NOMO-1 (cell line): ENCODE data around the gene SLC2A1.

Source experiments
- DNase-seq, 2 experiments: peaks; one replicate each; lab custom pipeline; 2025; ENCODE audit not compliant: unreplicated experiment in 2 of 2; lab: John Stamatoyannopoulos, UW

Gene SLC2A1

DNA sequence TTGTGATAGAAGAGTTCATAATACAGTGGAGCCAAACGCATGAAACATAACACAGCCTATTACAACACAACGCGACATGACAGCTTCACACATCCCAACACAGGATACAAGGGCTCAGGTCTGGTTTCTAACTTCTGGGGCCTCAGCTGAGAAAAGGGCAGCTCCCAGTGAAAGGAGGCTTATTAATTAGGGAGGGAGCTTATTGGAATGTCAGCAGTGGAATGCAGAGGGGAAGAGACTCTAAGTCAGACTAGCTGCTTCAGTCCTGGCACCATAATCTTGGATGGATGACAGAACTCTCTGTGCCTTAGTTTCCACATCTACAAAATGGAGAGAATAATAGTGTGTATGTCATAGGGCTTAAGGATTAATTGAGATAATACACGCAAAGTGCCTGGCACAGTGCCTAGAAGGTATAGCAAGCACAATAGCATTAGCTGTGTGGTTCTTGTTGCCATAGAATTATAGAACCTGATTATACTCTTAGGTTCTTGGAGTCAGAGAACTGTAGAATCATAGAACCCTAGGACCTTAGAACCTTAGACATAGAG is 22.7 kb upstream of the SLC2A1 start:
- DNase-seq, result no peak

DNA sequence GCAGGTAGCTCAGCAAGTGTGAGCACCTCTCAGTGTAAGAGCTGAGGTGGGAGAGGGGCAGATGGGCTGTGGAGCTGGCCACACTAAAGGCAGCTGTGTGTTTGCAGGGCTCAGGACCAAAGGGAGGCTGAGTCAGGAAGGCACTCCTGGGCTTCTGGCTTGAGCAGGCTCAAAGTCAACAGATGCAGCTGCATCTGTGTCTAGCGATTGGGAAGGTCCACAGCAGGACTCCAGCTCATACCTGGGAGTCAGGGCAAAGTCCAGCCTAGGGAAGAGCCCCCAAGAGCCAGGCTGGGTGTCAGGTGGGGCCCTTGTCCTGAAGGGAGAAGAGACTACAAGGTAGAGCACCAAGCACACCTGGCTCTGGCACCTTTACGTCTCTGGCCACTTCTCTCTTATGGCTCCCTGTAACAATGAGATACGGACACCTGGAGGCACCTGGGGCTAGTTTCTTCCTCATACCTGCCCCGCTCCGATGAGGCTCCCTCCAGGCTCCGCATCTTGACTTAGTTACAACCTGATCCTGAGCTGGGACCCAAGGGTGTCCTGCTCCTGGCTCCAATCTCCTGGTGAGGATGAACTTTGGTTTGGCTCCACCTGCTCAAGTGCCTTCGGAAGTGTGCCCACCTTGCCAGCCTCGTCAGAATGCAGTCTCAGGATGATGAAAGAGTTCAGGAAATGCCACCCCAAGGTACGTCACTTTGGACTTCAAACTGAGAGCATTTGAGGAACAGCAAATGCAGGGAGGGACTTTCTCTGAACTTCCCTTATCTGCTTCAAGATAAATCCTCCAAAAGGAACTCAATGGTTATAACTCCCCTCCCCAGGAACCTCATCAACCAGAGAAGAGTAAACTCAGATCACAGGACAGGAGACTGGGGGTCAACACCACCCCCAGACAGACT is 21.5 kb upstream of the SLC2A1 start:
- DNase-seq, result peak; percentile 27 to 88

DNA sequence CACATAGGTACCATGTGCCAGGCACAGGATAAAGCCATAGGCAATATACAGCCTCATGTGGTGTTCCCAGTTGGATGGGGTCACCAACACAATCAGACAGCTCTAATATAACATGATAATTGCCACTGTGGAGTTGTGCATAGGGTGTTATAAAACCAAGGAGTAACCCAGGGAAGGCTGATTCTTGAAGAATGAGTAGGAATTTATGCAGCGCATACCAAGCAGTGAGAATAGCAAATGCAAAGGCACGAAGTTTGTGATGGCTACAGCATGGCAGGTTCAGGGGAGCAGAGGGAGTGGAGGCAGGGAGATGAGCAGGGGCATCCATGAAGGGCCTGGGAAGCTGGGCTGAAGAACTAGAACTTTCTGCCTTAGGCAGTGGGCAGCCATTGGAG is 20.4 kb upstream of the SLC2A1 start:
- DNase-seq, result no peak

DNA sequence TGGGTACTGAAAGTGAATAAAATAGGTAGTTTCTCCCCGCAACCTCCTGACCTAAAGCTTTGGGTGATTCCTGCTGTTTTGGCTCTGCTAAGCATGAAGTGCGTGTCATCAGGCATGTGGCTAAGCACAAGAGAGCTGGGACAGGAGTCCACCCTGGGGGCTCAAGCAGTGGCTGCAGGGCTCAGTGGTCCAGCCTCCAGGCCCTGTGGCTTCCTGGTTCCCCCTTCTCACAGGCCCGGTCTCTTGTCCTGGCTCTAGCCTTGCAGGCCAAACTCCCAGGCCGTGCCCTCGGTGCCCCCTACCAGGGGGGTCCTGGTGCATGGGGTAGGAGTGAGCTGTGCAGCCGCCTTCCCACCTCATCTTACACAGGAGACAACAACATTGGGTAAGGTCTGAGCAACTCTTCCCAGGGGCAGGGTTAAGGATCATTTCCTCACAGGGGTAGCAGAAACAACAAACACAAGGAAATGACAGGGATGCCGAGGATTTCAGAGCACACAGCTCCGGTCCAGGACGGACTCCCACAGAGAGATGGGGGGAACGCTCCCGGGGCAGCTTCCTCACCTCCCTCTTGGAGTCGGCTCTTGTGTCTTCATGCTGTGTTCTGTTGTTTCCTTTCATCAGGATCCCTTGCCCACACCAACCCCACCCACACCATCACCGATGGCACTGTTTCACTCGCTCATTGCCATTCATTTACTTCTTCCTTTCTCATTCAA is 19.8 kb upstream of the SLC2A1 start:
- DNase-seq, result no peak

DNA sequence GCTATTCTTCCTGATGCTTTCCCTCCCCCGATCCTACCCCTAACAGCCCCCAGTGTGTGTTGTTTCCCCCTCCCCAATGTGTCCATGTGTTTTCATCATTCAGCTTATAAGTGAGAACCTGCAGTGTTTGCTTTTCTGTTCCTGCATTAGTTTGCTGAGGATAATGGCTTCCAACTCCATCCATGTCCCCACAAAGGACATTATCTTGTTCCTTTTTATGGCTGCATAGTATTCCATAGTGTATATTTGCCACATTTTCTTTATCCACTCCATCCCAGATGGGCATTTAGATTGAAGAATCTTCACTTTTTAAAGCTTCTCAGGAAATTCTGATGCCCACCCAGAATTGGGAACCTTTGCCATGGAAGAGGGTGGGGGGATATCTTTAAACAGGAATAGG is 19.0 kb upstream of the SLC2A1 start:
- no peak for DNase-seq

DNA sequence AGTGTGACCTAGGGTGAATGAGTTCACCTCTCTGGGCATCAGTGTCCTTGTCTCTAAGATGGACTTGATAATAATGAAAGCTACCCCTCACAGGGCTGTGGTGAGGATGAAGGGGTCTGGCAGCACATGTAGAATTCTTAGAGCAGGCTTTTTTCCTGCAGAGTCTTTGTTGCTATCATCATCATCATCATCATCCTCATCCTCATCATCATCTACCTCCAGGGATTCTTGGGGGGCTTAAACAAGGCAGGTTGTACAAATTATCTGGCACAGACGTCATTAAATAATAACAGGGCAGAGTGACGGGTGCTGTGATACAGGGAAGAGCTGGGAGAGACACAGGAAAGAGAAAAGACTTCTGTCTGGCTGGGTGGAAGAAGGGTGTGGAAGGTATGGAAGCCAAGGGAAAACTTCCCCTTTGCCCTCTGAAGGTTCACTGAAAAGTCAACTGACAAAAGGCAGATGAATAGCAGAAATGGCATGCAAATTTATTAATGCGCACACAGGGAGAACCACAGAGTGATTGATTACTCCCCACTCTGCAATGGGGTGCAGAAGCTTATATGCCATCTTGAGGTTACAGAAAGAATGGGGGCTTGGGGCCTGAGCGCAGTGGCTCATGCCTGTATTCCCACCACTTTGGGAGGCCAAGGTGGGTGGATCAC is 17.0 kb upstream of the SLC2A1 start:
- DNase-seq, result no peak

DNA sequence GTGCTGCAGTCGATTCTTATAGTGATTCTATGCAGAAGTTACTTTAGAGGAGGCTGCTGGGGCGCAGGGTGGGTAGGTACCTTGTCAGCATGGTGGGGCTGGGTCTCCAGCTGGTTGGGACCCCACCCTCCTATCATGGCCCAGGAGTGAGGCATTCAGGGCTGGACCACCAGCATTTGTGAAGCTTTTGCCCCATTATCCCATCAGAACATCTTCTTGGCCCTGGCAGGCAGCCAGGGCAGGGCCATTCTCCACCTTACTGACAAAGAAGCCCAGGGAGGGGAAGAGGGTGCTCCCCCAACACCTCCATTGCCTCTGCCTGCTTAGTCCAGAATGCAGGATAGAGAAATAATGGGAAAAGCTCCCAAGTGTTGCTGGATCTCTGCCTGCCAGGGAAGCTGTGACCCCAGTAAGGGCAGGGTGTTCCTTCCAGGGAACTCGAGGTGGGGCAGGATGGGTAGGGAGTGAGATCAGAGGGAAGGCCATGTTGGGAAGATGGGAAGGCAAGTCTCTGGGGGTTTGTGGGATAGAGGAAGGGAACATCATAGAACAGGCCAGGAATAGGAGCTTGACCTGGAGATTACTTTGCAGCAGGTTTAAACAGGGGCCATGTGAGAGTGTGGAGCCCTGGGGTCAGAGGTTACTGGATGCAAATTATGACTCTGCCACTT is 16.2 kb upstream of the SLC2A1 start:
- DNase-seq, result no peak

DNA sequence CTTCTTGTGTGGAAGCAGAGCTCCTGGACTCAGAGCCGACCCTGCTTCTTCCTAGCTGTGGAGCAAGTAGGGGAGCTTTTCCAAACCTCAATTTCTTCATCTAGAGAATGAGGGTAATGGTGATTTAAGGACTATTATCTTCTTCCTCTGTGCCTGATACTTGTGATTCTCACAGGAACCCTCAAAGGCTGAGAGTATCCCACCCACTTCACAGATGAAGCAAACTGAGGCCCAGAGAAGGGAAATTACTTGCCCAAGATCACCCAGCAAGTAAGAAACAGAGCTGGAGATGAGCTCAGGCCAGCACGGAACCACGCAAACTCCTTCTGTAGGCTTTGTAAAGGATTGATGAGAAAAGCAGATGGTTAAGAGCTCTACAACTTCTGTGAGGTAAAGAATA is 15.1 kb upstream of the SLC2A1 start:
- no peak for DNase-seq

DNA sequence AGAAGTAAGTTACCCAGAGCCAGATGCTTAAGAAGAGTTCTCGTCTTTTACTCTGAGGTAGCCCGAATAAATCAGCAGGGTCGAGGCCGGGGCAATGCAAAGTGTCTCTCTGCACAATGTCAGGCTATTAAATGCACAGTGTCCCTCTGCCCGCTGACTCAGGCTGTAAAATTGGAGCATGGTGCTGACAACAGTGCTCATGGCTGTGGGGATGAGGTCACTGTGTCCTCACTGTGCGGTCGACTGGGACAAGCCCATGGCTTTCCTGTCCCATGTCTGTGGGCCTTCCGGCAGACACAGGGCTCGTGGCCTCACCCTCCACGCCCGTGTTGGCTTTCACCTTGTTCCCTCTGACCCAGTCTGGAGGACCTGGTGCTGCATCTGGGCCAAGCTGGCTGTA is 14.6 kb upstream of the SLC2A1 start:
- no peak for DNase-seq

DNA sequence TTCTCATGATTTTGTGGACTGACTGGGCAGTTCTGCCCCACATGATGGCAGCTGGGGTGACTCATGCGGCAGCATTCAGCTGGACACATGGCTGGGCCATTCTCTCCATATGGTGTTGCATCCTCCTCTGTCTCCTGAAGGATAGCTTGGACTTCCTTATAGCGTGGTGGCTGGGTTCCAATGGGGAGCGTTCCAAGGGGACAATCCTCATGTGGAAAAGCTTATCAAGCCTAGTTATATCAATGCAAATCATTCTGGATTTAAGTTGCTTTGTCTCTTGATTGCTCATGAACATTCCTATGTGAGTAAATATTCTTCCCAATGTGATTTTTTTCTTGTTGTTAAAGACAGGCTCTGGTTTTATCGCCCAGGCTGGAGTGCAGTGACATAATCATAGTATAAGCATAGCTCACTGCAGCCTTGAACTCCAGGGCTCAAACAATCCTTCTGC is 13.2 kb upstream of the SLC2A1 start:
- no peak for DNase-seq

DNA sequence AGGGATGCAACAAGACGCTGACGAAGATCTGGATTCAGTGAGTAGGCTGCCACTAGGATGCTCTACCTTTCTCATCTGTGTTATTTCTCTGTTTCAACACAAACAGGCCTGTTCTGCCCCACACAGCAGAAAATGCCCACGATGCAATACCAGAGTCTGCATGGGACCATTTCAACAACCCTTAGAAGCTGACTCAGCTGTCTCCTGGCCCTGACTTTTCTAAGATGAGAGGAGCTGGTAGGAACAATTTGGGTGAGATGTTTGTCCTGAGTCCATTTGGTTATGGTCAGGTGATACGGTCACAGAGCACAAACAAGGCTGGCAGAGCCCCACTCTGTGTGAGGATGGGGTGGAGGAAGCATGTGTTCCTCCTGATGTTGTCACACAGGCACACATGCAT is 11.5 kb upstream of the SLC2A1 start:
- DNase-seq, result no peak

DNA sequence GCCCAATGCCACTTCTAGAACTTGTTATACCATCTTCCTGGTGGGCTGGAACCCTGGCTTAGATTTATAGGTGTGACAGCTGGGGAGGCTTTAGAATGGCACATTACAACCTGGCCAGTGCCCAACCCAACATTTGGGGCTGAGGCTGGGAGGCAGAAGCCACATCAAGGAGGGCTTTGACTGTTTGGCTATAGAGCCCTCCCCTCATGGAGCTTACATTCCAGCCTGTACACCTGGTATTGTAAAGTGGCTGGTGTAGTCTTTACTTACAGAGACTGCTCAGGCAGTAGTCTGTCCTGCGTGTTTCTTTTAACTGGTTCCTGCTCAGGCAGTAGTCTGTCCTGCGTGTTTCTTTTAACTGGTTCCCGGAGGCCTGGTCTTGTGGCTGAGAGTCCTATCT is 10.0 kb upstream of the SLC2A1 start:
- no peak for DNase-seq

DNA sequence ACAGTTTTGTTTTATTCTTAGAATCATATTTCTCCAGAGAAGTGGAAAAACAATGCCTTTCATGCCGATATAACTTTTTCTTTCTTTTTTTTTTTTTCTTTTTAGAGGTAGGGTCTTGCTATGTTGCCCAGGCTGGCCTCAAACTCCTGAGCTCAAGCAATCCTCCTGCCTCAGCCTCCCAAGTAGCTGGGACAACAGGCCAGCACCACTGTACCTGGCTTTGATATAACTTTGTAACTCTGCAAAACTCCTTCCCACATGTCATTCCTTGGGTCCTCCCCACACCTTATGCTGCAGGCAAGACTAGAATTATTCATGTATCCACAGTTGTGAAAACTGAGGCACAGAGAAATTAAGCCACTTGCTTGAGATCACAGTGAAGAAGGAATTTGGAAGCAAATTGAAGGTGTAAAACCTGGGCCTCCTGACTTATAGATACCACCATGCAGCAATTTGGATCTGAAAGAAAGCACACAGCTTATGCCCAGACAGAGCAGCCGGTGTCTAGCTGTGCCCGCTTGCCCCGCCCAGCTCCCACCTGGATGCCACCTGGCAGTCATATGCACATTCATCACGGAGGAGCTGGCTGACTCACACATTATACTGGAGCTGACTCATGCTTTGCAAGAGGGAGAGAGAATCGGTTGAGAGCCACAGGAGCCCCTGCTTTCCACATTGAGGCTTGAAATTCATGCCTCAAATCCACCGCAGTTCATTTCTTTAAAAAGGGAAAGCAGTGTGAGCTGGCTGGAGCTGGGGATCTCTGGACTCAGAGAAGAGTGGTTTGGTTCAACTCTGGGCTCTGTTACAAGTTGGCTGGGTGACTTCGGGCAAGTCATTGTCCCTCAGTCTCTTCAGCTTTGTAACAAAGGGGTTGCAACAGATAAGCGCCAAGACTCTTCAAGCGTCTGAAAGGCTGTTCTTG is 8.3 kb upstream of the SLC2A1 start:
- peak; percentile 53 to 61 for DNase-seq

DNA sequence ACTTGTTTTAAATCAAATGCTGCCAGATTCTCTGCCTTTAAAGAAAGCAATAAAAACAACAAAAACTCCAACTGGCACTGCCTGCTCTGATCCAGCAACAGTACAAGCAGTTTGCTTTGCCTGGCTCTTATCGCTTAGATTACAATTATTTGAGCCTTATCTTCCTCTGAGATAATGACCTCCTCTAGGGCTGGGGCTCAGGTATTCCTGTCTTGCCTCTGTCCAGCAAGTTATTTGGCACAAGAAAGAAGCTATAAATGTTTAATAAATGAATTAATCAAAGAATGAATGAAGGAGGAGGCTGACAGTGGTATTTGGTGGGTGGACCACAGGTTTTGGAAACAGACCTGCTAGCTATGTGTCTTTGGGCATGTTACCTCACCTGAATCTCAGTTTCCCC is 6.7 kb upstream of the SLC2A1 start:
- DNase-seq, result no peak

DNA sequence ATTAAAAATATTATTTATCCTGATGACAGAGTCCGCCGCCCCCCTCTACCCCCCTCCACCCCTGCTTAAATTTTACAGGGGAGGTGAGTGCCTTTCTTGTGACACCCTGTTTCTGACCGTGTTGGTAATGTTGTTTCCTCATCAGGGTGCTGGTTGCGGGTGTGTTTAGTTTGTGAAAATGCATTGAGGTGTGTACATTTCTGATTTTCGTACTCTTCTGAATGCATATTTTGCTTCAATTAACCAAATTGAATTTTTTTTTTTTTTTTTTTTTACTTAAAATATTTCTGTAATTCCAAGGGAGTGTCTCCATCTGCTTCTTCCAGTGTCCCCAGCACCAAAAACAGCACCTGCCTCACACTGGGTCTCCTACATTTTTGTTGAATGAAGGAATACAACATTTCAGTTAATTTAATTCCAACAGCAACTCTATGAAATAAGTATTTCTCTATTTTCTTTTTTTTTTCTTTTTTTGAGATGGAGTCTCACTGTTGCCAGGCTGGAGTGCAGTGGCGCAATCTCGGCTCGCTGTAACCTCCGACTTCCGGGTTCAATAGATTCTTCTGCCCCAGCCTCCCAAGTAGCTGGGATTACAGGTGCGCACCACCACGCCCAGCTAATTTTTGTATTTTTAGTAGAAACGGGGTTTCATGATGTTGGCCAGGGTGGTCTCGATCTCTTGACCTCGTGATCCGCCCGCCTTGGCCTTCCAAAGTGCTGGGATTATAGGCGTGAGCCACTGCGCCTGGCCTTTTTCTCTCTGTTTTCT is 5.6 kb upstream of the SLC2A1 start:
- DNase-seq, result no peak

DNA sequence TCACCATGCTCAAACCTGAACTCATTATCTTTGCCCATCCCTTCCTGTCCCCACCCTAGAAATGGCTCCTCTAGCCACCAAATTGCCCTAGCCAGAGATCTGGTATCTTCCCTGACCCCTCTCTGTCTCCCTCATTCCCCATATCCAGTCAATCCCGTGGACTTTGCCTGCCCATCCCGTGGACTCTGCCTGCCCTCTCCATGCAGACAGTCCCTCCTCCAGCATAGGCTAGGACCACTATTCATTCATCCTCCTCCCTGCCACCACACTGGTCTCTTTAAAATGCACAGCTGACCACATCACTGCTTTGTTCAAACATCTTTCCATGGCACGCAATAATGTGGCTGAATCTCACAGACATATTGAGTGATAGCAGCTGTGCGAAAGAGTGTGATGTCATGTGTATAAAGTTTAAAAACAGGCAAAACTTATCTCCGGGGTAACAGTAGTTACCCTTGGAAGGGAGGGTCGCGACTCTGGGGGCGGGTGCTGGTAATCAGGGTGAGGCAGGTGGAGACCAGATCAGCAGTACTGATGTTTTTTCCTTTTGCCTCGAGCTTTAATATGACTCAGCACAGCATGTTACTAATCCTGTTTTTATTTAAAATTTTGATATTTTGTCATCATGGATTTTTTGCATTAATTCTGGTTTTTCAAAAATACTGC is 4.8 kb upstream of the SLC2A1 start:
- DNase-seq, result no peak

DNA sequence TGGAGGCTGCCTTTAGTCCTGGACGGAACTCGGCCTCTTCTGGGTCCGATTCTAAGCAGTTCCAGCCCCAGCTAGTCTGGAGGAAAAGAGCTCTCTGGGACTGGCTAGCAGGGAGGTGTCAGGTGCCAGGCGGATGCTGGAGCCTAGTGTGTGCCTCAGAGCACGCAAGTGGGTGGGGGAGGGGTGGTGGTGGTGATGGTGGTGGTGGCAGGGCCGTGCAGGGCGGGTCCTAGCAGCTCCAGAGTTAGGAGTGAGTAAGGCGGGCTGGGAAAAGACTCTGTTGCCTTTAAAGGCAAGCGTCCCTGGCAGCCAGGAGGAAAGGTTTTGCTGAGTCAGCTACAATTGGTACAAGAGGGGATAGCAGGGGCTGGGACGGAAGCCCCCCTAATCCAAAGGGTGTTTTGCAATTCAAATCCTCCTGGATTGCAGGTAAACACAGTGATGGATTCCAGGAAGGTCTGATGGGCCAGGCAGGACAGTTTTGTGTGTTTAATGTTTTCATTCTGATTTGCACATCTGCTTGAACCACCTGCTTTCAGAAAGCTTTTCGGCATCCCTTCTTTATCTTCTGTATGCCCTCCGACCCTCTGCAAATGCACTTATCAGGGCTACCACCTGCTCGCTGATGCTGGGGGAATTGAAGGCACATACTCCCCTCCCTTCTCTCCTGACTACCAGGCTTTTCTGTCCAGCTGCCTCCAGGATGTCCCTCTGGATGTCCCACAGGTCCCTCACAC is 4.1 kb upstream of the SLC2A1 start:
- DNase-seq, result no peak
